ENCODE measurements around the gene FCGR2B.
"Not testable (repeated sequence)": the region's sequence is repeated elsewhere in the genome, so short reads cannot be mapped to it uniquely, and the experiment has no call there.

FCGR2B gene

GRCh38 chr1:161706113-161706481, 43.2 kb downstream of the FCGR2B start:
- no peak for DNase-seq (ENCODE audit: low read depth)

- no peak for DNase-seq (ENCODE audit: low read depth)
Observed at GRCh38 chr1:161706482-161707347, 43.8 kb downstream of the FCGR2B start, which contains the start of gene FCRLA. Gene FCRLA, plus strand, starts transcription at chr1:161707229. Its CDS starts 36 bp downstream, at chr1:161707265.

GRCh38 chr1:161707503-161707902, 44.6 kb downstream of the FCGR2B start:
- no peak for DNase-seq (ENCODE audit: low read depth)

- no peak for DNase-seq (ENCODE audit: low read depth)
Observed at GRCh38 chr1:161709373-161709772, 46.4 kb downstream of the FCGR2B start.

GRCh38 chr1:161710560-161710959, 47.6 kb downstream of the FCGR2B start:
- no peak for DNase-seq (ENCODE audit: low read depth)

- no peak for DNase-seq (ENCODE audit: low read depth)
Observed at GRCh38 chr1:161718559-161719324, 55.8 kb downstream of the FCGR2B start.

GRCh38 chr1:161719325-161719611, 56.3 kb downstream of the FCGR2B start:
- no peak for DNase-seq (ENCODE audit: low read depth)

GRCh38 chr1:161720422-161720821, 57.5 kb downstream of the FCGR2B start:
- DNase-seq (ENCODE audit: low read depth): no peak

GRCh38 chr1:161720956-161721737, 58.2 kb downstream of the FCGR2B start, which contains the start of gene FCRLB:
Gene FCRLB, plus strand, starts transcription at chr1:161721544. Its CDS starts 1,129 bp downstream, at chr1:161722673.
- no peak for DNase-seq (ENCODE audit: low read depth)

- no peak for DNase-seq (ENCODE audit: low read depth)
Observed at GRCh38 chr1:161721738-161722343, 58.9 kb downstream of the FCGR2B start.

GRCh38 chr1:161722406-161722805, 59.5 kb downstream of the FCGR2B start:
- DNase-seq (ENCODE audit: low read depth): no peak

GRCh38 chr1:161723459-161724141, 60.7 kb downstream of the FCGR2B start:
- no peak for DNase-seq (ENCODE audit: low read depth)

GRCh38 chr1:161725258-161725907, 62.4 kb downstream of the FCGR2B start:
- DNase-seq (ENCODE audit: low read depth): not testable (repeated sequence)

- peak; percentile 14 for DNase-seq (ENCODE audit: low read depth)
Observed at GRCh38 chr1:161725908-161726472, 63.0 kb downstream of the FCGR2B start.

- peak; percentile 60 for DNase-seq (ENCODE audit: low read depth)
Observed at GRCh38 chr1:161726473-161727255, 63.7 kb downstream of the FCGR2B start.

- DNase-seq (ENCODE audit: low read depth): no peak
Observed at GRCh38 chr1:161727256-161727924, 64.4 kb downstream of the FCGR2B start.

Measured in activated T-cell treated with anti-CD3 and anti-CD28 coated beads for 1 hour (primary cell).